ENCODE data around the gene SVIL.
"Not testable (repeated sequence)": the region's sequence is repeated elsewhere in the genome, so short reads cannot be mapped to it uniquely, and the experiment has no call there.

- TF ChIP-seq POLR2A (IDR thresholded peaks at IDR 0.05; ENCODE audit: low read length); GATA1 (IDR thresholded peaks at IDR 0.05; ENCODE audit: low read depth, low read length): not testable (repeated sequence)
Measured at GRCh38 chr10:29464671-29465171, 170.1 kb downstream of the SVIL start.

Data from erythroblast (primary cell).